HG03175 (cell line): ENCODE results near the gene STPG4.

Source experiments
- ATAC-seq: cut with Tn5 transposase; IDR thresholded peaks from one replicate; pipeline ENCODE4 v1.9.1; 2021; ENCODE audit warnings: mild to moderate bottlenecking, moderate library complexity; ENCODE audit not compliant: unreplicated experiment

Gene STPG4

DNA sequence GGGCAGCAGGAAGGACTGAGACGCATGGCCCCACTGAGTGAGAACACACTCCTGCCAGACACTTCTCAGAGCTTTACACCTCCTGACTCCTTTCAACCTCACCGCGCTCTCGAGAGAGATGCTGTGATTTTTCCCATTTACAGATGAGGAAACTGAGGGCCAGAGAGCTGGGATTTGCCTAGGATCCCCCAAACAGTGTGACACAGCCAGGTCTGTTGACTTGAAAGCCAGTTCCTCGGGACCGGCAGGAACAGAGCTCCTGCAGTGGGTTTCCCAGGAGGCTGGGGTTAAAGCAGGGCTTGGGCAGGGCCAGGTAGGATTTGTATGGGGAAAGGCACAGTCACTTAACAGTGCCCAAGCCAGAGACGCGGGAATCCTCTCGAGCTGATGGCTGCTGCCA is 81.9 kb downstream of the STPG4 start:
- ATAC-seq, result no peak

DNA sequence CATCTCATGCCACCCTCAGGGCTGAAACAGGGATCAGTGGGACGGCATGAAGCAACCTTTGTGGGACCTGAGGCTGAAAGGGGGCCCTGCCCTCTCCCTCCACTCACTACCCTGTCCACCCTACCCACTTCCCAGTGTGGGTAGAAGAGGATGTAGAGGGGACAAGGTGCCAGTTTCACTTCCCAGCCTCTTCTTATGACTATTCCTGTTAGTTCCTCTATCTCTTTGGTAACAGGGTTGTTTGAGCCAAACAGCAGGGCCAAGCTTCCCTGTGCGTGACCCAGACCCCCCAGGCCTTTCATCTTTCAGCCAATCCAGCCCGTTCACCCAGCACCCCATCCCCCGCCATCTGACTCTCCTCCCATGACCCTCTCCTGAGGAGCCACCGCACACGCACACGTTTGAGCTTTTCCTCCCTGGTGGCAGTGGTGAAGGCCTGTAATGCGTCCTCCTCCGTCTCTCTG is 82.3 kb downstream of the STPG4 start:
- ATAC-seq, result peak; percentile 38

DNA sequence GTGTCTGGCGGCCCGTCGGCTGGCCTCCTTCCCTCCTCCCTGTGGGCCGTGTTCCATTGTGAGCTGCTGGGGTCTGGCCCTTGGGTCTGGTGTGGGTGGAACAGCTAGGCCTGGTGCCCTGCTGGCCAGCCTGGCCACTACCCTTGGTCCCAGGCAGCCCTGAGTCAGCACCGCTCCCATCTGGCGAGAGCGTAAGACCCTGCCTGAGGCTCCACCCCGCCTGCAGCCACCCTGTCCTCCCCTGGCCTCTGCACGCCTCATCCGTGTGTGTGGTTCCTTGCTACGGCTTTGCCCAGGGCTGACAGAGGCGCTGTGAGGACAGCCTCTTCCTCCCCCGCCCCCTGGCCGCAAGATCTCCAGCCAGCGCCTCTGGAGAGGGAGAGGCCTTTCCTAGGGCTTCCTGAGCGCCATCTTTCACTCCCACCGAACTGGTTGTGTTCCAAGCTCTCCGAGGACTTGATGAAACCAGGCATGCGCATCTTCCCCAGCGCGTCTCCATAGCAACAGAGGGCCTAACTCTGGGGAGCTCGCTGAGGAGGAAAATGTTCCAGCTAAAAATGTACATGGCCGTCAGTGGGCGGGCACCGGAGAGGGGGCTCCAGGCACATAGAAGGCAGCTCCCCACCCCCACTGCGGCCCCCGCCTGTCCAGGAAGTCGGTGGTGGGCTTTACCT is 83.0 kb downstream of the STPG4 start:
- ATAC-seq, result peak; percentile 1

GRCh38 chr2:47070920-47071824 is 83.9 kb downstream of the STPG4 start:
- ATAC-seq, result peak; percentile 65

- no peak for ATAC-seq
Measured at GRCh38 chr2:47070155-47070919, 84.8 kb downstream of the STPG4 start.

DNA sequence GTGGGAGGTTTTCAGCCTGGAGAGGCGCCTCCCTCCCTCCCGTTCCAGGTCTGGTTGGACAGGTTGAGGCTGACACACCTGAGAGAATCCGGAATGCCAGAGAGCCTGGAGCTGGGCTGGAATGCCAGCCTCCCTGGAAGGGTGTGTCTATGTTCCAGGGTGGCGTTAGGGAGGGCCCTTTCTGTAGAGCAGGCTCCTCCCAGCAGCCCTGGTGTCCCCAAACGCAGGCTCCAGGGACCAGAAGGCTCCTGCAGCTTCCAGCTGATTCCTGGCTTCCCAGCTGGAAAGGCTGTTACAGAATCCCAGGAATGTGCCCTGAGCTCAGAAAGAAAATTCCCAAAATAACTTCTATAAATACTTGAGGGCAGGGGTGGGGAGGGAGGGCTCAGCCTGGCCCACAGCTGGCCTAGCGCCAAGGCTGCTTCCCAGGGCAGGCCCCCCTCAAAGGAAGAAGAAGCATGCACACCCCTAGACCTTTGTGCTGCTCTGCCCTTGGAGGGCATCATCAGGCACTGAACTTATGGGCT is 85.4 kb downstream of the STPG4 start:
- ATAC-seq, result no peak

GRCh38 chr2:47068981-47069627 is 86.0 kb downstream of the STPG4 start:
- ATAC-seq, result no peak

GRCh38 chr2:47067788-47068407 is 87.2 kb downstream of the STPG4 start:
- ATAC-seq, result no peak

GRCh38 chr2:47065771-47066380 is 89.2 kb downstream of the STPG4 start:
- no peak for ATAC-seq

- no peak for ATAC-seq
Measured at GRCh38 chr2:47065343-47065742, 89.8 kb downstream of the STPG4 start.

- no peak for ATAC-seq
Measured at GRCh38 chr2:47064106-47064505, 91.0 kb downstream of the STPG4 start.

GRCh38 chr2:47063538-47063930 is 91.6 kb downstream of the STPG4 start:
- no peak for ATAC-seq

- ATAC-seq, result no peak
Measured at GRCh38 chr2:47062681-47063537, 92.2 kb downstream of the STPG4 start.

- ATAC-seq, result no peak
Measured at GRCh38 chr2:47061944-47062678, 93.0 kb downstream of the STPG4 start.

GRCh38 chr2:47060652-47061170 is 94.4 kb downstream of the STPG4 start:
- ATAC-seq, result no peak

GRCh38 chr2:47058003-47058931 is 96.8 kb downstream of the STPG4 start:
- peak; percentile 43 for ATAC-seq

DNA sequence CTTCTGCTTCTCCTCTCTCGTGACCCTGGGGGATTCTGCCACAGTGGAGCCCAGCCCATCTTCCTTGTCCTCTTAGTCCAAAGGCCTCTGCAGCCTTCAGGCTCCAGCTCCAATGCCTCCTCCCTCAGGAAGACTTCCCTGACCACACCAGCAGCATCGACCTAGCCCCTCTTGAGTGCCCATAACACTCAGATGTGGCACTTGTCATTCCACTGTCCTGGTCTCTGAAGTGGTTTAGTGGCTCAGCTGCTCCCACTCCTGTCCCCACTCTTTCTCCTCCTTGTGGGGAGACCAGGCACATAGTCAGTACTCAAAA is 97.5 kb downstream of the STPG4 start:
- no peak for ATAC-seq
